K562 (cell line): Measurements from ENCODE around the gene RAB5A. TPM values are rescaled to one million over a fixed set of nuclear protein-coding genes. Genes with fewer than 3 reads are reported as not detected.

ENCODE experiments used
- ADNP ChIP-seq: fragments of 200-800 bp; sonication (Bioruptor generic); IDR thresholded peaks from 2 replicates; pipeline ENCODE4 v1.6.1; 2016; ENCODE audit warnings: missing genetic modification characterization, missing compliant biosample characterization
- BRD9 ChIP-seq: fragments of 450-650 bp; IDR thresholded peaks from 2 replicates; pipeline ENCODE4 v1.6.1; 2018; ENCODE audit warnings: low read depth; ENCODE audit not compliant: partially characterized antibody
- E2F3 ChIP-seq: fragments of 250-450 bp; sonication (Bioruptor Pico); IDR thresholded peaks from 2 replicates; pipeline ENCODE4 v1.4.0; 2020; ENCODE audit warnings: mild to moderate bottlenecking
- KLF6 ChIP-seq: fragments of 250-450 bp; sonication (Bioruptor Pico); IDR thresholded peaks from 2 replicates; pipeline ENCODE4 v1.4.0; 2020; ENCODE audit warnings: mild to moderate bottlenecking, moderate library complexity, borderline replicate concordance
- NR2C1 ChIP-seq, 2 experiments: fragments of 450-650 bp; IDR thresholded peaks; 2 replicates each; pipeline ENCODE4 v1.6.1; 2017; ENCODE audit warnings: mild to moderate bottlenecking in 2 of 2, antibody characterized with exemption in 1 of 2, inconsistent platforms in 1 of 2, missing compliant biosample characterization in 1 of 2, missing genetic modification characterization in 1 of 2
- PHB ChIP-seq: fragments of 250-450 bp; sonication (Bioruptor Pico); IDR thresholded peaks from 2 replicates; pipeline ENCODE4 v1.5.0; 2021
- PHF20 ChIP-seq: fragments of 450-650 bp; IDR thresholded peaks from 2 replicates; pipeline ENCODE4 v1.6.1; 2018; ENCODE audit not compliant: partially characterized antibody
- POLR2AphosphoS2 ChIP-seq: IDR thresholded peaks from 2 replicates; pipeline ENCODE4 v1.6.1; 2012; ENCODE audit warnings: low read length, improper control_type of control experiment
- XRCC3 ChIP-seq: fragments of 450-650 bp; IDR thresholded peaks from 2 replicates; pipeline ENCODE4 v1.6.1; 2017; ENCODE audit warnings: mild to moderate bottlenecking, moderate library complexity
- ZBED1 ChIP-seq: IDR thresholded peaks from 2 replicates; pipeline ENCODE4 v1.6.1; 2014
- ZNF274 ChIP-seq: IDR thresholded peaks from 2 replicates; pipeline ENCODE4 v1.6.1; 2011; ENCODE audit warnings: low read depth, mild to moderate bottlenecking, low read length, moderate library complexity, borderline replicate concordance
- ZNF780A ChIP-seq: fragments of 250-450 bp; sonication (Bioruptor Pico); IDR thresholded peaks from 2 replicates; pipeline ENCODE4 v1.5.0; 2021; ENCODE audit warnings: mild to moderate bottlenecking
- polyA plus RNA-seq, 8 experiments: library from polyadenylated mRNA; depleted of rRNA in 4 of 8; stranded (reverse) in 5 of 8; unstranded in 3 of 8; fragments of >200 nt; fragmentation: Nextera tagmentation in 2 of 8; fragmentation: Illumina TruSeq in 1 of 8; extraction: Ambion mirVana in 2 of 8; extraction: Trizol in 1 of 8; gene quantifications; 2 replicates each; pipeline versions ENCODE4 v1.2.1 to v1.2.3, GENCODE V29; 2011 to 2014; ENCODE audit warnings: inconsistent platforms in 1 of 8, missing spikeins in 1 of 8
- total RNA-seq, 7 experiments: library from RNA; depleted of rRNA in 6 of 7; stranded (reverse); fragments of >200 nt in 6 of 7; fragmentation: Illumina TruSeq in 2 of 7; extraction: Trizol in 2 of 7; gene quantifications; 2 replicates each; pipeline versions ENCODE4 v1.2.1 to v1.2.3, GENCODE V29; 2011 to 2021; ENCODE audit warnings: low replicate concordance in 1 of 7
- TF ChIP-seq, protein P1 (sequence below): fragments of 200-800 bp; sonication (Bioruptor generic); IDR thresholded peaks from 2 replicates; pipeline ENCODE4 v1.6.1; 2016; ENCODE audit warnings: missing genetic modification characterization, missing compliant biosample characterization
- TF ChIP-seq, protein P2 (sequence below): sonication (generic); formaldehyde crosslinking; IDR thresholded peaks from 2 replicates; pipeline ENCODE4 v1.8.0; 2022; ENCODE audit warnings: mild to moderate bottlenecking, missing genetic modification reagents, borderline replicate concordance
- TF ChIP-seq, protein P3 (sequence below): fragments of 150-350 bp; IDR thresholded peaks from 2 replicates; pipeline ENCODE4 v1.6.1; 2014; ENCODE audit warnings: low read depth, mild to moderate bottlenecking, low read length, borderline replicate concordance
- TF ChIP-seq, protein P4 (sequence below): fragments of 250-450 bp; sonication (Bioruptor Pico); IDR thresholded peaks from 2 replicates; pipeline ENCODE4 v1.8.0; 2021; ENCODE audit warnings: mild to moderate bottlenecking, moderate library complexity

RAB5A gene
- total and polyA plus RNA-seq, 9 of the 15 experiments (the other 6 are each of a cell fraction or from before 2014, with no cell fraction given), result 28.3 to 64.2 (median 49.0) TPM

DNA sequence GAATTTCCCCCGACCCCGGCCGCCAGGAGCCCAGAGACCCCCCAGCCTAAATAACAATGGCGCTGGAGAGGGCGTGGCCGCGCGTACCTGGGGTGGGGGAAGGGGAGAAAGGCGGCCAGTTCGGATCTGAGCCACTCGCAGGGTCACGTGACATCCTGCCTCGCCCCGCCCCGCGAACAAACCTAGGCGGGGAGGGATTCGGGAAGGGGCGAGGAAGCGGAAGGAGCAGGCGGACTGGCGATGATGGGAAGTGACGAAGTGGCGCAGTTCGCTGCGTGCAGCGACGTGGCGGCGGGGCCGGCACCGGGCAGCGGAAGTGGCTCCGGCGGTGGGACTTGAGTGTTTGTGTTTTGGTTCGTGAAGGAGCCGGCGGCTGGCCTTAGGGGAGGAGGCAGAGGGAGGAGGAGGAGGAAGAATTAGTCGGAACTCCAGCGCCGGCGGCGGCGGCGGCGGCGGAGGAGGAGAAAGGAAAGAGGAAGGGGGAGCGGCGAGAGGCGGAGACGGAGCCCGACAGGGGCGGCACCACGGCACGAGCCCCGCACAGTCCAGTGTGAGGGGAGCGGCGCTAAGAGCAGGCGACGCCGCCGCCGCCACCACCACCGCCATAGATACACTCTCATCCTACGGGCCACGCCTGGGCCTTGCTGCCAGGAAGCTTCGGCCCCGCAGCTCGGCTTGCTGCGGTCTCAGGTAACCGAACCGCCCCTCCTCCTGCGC lies at the start of gene RAB5A (continued):
- TF ChIP-seq, protein P1, sequence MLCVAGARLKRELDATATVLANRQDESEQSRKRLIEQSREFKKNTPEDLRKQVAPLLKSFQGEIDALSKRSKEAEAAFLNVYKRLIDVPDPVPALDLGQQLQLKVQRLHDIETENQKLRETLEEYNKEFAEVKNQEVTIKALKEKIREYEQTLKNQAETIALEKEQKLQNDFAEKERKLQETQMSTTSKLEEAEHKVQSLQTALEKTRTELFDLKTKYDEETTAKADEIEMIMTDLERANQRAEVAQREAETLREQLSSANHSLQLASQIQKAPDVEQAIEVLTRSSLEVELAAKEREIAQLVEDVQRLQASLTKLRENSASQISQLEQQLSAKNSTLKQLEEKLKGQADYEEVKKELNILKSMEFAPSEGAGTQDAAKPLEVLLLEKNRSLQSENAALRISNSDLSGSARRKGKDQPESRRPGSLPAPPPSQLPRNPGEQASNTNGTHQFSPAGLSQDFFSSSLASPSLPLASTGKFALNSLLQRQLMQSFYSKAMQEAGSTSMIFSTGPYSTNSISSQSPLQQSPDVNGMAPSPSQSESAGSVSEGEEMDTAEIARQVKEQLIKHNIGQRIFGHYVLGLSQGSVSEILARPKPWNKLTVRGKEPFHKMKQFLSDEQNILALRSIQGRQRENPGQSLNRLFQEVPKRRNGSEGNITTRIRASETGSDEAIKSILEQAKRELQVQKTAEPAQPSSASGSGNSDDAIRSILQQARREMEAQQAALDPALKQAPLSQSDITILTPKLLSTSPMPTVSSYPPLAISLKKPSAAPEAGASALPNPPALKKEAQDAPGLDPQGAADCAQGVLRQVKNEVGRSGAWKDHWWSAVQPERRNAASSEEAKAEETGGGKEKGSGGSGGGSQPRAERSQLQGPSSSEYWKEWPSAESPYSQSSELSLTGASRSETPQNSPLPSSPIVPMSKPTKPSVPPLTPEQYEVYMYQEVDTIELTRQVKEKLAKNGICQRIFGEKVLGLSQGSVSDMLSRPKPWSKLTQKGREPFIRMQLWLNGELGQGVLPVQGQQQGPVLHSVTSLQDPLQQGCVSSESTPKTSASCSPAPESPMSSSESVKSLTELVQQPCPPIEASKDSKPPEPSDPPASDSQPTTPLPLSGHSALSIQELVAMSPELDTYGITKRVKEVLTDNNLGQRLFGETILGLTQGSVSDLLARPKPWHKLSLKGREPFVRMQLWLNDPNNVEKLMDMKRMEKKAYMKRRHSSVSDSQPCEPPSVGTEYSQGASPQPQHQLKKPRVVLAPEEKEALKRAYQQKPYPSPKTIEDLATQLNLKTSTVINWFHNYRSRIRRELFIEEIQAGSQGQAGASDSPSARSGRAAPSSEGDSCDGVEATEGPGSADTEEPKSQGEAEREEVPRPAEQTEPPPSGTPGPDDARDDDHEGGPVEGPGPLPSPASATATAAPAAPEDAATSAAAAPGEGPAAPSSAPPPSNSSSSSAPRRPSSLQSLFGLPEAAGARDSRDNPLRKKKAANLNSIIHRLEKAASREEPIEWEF (CRISPR knock-in tag), result no peak
- peak; percentile 2; the same call in 1 of the 2 replicates for TF ChIP-seq E2F3 (CRISPR knock-in tag)
- peak; percentile 83 for TF ChIP-seq NR2C1 (IDR thresholded peaks at IDR 0.05)
- no peak for TF ChIP-seq NR2C1 (tag; IDR thresholded peaks at IDR 0.05)
- peak; percentile 96 for TF ChIP-seq KLF6 (CRISPR knock-in tag)
- TF ChIP-seq ADNP (tag), result no peak
- TF ChIP-seq ZBED1, result no peak; the same call in 1 of the 2 replicates
- TF ChIP-seq, protein P2, sequence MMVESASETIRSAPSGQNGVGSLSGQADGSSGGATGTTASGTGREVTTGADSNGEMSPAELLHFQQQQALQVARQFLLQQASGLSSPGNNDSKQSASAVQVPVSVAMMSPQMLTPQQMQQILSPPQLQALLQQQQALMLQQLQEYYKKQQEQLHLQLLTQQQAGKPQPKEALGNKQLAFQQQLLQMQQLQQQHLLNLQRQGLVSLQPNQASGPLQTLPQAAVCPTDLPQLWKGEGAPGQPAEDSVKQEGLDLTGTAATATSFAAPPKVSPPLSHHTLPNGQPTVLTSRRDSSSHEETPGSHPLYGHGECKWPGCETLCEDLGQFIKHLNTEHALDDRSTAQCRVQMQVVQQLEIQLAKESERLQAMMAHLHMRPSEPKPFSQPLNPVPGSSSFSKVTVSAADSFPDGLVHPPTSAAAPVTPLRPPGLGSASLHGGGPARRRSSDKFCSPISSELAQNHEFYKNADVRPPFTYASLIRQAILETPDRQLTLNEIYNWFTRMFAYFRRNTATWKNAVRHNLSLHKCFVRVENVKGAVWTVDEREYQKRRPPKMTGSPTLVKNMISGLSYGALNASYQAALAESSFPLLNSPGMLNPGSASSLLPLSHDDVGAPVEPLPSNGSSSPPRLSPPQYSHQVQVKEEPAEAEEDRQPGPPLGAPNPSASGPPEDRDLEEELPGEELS, result no peak
- no peak for TF ChIP-seq POLR2AphosphoS2
- TF ChIP-seq ZNF780A (CRISPR knock-in tag), result no peak
- TF ChIP-seq BRD9, result no peak
- TF ChIP-seq XRCC3, result no peak
- 0 out of 2 replicates have a peak, but pooled peaks have one; percentile 65 for TF ChIP-seq PHB (CRISPR knock-in tag)
- TF ChIP-seq, protein P3, sequence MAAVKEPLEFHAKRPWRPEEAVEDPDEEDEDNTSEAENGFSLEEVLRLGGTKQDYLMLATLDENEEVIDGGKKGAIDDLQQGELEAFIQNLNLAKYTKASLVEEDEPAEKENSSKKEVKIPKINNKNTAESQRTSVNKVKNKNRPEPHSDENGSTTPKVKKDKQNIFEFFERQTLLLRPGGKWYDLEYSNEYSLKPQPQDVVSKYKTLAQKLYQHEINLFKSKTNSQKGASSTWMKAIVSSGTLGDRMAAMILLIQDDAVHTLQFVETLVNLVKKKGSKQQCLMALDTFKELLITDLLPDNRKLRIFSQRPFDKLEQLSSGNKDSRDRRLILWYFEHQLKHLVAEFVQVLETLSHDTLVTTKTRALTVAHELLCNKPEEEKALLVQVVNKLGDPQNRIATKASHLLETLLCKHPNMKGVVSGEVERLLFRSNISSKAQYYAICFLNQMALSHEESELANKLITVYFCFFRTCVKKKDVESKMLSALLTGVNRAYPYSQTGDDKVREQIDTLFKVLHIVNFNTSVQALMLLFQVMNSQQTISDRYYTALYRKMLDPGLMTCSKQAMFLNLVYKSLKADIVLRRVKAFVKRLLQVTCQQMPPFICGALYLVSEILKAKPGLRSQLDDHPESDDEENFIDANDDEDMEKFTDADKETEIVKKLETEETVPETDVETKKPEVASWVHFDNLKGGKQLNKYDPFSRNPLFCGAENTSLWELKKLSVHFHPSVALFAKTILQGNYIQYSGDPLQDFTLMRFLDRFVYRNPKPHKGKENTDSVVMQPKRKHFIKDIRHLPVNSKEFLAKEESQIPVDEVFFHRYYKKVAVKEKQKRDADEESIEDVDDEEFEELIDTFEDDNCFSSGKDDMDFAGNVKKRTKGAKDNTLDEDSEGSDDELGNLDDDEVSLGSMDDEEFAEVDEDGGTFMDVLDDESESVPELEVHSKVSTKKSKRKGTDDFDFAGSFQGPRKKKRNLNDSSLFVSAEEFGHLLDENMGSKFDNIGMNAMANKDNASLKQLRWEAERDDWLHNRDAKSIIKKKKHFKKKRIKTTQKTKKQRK, result no peak
- TF ChIP-seq, protein P4, sequence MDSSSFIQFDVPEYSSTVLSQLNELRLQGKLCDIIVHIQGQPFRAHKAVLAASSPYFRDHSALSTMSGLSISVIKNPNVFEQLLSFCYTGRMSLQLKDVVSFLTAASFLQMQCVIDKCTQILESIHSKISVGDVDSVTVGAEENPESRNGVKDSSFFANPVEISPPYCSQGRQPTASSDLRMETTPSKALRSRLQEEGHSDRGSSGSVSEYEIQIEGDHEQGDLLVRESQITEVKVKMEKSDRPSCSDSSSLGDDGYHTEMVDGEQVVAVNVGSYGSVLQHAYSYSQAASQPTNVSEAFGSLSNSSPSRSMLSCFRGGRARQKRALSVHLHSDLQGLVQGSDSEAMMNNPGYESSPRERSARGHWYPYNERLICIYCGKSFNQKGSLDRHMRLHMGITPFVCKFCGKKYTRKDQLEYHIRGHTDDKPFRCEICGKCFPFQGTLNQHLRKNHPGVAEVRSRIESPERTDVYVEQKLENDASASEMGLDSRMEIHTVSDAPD, result no peak
- no peak for TF ChIP-seq ZNF274
- peak; percentile 87 for TF ChIP-seq PHF20
